Fibroblast of skin of left quadriceps (primary cell): ENCODE results near the gene BANF2.

Experiments
- DNase-seq, 2 experiments: peaks; one replicate each; pipeline ENCODE4 v3.0.0-alpha.2; 2013; ENCODE audit warnings: low read depth in 2 of 2

BANF2 gene

DNA sequence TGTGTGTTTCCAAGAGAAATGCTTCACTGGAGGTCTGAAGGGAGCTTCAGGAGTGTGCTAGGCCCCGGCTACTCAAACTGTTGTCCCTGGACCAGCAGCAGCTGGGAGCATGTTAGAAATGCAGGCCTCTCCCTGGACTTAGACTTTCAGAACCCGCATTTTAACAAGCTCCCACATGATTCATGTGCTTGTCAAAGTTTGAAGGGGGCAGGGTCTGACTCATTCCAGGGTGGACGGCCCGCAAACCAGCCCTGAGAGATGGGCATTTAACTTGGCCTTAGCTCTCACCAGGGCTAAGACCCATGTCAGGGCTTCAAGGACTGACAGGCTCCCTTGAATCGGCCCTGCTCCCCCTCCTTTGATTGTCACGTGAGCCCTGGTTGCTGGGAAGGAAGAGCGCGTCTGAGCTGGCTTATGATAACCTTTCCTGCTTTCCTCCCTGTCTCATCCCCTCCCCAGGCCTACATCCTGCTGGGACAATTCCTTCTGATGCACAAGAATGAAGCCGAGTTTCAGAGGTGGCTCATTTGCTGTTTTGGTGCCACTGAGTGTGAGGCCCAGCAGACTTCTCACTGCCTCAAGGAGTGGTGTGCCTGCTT lies 35.5 kb downstream of the BANF2 start:
- peak; percentile 8 to 11 for DNase-seq

GRCh38 chr20:17735959-17736621 lies 36.3 kb downstream of the BANF2 start:
- DNase-seq = no peak

DNA sequence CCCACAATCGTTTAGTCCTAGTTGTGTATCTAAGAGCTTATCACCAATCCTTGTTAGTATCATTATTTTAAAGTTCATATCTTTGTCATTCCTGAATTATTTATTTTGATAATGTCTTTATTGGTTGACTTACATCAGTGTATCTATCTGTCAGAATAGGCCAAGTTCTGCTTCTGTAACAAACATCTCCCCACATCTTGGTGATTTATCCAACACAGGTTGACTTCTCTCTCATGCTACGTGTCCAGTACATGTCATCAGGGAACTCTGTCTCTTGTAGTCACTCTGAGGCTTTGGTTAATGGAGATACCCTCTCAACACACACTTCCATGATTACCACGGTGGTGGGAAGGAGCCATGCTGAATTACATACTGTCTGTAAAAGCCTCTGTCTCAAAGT lies 38.4 kb downstream of the BANF2 start:
- DNase-seq = no peak

- DNase-seq = no peak
Observed at GRCh38 chr20:17741220-17741619, 41.5 kb downstream of the BANF2 start.

- no peak for DNase-seq
Observed at GRCh38 chr20:17742731-17743130, 43.0 kb downstream of the BANF2 start.

DNA sequence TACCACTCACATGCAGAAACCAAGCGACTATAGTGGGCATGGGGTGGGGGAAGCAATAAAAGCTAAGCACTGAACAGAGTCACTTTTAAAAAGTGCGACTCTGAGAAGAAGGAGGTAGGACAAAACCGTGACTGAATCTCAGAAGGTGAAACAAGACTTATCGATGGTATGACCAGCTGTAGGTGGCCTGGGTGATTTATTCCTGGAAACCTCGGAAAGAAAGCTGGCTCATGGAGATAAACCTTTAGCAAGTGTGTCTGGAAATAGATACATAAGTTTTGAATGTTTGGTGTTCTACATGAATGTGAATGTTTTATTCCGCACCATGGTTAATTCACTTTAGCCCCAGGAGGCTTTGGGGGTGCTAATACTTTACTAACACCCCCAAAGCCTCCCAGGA lies 43.9 kb downstream of the BANF2 start:
- no peak for DNase-seq

- peak; percentile 40 to 47 for DNase-seq
Observed at GRCh38 chr20:17747431-17747846, 47.7 kb downstream of the BANF2 start.

DNA sequence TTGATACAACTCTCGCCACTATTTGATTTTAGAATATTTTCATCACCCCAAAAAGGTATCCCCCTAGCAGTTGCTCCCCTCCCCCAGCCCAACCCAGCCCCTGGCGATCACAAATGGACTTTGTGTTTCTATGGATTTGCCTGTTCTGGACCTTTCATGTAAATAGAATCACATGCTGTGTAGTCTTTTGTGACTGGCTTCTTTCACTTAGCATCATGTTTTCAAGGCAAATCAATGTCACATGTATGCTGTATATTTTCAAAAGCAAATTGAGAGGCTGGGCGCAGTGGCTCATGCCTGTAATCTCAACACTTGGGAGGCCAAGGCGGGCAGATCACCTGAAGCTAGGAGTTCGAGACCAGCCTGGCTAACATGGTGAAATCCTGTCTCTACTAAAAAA lies 48.5 kb downstream of the BANF2 start:
- no peak for DNase-seq

GRCh38 chr20:17749626-17749977 lies 49.8 kb downstream of the BANF2 start:
- DNase-seq = no peak

DNA sequence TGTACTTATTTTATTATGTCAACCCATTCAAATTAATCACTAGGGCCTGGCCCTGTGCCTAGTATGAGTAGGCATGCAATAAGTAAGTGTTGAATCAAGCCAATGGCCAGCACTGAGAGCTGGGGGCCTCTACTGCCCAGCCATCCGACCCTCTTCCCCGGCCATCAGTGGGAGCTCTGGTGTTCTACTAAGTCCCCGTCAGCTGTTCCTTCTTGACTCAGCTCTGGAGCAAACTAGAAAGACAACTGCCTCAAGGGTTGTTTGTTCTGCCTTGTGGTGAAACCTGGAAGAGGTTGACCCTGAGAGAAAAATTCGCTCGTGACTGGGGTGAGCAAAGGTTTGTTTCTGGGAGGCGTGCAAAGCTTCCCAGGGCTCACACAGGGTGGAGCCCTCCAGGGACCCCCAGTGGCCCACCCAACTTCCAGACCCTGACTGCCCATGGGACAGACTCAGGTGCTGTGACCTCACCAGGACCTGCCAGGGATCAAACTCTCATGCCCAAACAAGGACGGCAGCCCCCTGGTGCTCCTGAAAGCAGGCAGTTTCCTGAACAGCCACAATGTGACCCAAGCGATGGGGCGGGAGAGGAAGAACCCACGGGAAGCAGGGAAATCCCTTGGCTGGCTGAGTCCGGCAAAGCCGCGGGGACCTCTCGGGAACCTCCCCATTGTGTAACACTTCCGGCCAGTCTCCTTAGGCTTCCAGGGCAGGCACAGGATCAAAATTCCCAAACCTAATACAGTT lies 50.4 kb downstream of the BANF2 start:
- DNase-seq = no peak

DNA sequence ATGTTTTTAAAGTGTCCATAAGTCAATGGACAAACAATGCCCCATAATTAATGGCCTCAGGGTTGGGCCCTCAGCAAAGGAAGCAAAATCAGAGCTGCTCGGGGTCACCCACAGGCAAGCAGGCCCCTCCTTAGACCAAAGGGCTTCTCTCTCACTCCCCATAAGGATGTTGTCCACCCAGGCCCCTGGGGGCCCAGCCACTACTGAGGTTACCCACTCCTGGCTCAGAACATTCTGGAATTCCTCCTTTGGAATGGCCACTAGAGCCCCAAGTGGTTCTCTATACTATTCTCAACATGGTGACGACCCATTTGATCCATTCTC lies 50.9 kb downstream of the BANF2 start:
- DNase-seq = no peak

DNA sequence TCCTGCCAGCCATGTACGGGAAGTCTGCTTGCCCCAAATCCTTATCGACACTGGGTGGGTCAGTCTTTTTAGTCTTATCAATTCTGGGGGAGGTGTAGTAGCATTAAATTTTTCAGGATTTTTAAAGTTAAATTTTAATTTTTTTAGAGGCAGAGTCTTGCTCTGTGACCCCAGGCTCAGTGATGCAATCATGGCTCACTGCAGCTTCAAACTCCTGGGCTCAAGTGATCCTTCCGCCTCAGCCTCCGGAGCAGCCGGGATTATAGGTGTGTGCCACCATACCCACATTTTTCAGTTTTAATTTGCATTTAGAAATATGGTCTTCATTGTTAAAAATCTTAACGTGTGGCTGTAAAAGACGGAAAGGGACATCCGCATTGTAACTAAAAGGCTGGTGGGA lies 51.9 kb downstream of the BANF2 start:
- DNase-seq = no peak

DNA sequence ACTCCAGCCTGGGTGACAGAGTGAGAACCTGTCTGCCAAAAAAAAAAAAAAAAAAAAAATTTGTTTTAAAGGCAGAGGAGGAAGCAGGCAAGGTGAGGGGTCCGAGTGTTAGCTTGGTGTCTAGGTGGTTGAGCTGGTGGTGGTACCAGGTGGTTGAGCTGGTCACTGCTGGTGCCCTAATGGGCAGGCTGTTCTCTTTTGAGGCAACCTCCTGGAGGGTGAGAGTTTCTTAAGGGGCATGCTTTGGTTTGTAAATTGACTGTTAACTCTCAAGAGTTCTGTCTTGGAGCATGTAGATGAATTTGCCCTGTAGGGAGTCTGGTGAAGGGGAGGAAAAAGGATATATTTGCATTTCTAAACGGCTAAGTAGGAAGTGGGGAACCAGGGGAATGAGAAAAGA lies 52.7 kb downstream of the BANF2 start:
- no peak for DNase-seq

GRCh38 chr20:17753516-17753915 lies 53.8 kb downstream of the BANF2 start:
- no peak for DNase-seq

- no peak for DNase-seq
Observed at GRCh38 chr20:17756529-17756928, 56.8 kb downstream of the BANF2 start.

- no peak for DNase-seq
Observed at GRCh38 chr20:17757496-17757895, 57.7 kb downstream of the BANF2 start.

DNA sequence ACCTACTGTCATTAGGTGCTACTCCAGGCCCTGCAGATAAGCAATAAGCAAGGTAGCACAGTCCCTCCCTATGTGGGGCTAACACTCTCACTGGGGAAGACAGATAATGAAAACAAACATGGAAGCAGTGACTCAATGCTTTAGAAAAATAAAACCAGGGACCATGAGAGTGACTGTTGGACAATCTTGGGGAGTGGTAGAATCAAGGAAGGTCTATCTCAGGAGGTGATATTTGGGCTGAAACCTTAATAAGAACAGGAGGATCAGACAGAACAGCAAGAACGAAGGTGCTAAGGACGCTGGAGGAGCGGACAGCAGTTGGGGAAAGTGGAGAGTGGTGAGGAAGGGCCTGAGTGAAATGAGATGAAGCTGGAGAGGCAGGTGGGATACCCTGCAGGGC lies 58.2 kb downstream of the BANF2 start:
- no peak for DNase-seq

DNA sequence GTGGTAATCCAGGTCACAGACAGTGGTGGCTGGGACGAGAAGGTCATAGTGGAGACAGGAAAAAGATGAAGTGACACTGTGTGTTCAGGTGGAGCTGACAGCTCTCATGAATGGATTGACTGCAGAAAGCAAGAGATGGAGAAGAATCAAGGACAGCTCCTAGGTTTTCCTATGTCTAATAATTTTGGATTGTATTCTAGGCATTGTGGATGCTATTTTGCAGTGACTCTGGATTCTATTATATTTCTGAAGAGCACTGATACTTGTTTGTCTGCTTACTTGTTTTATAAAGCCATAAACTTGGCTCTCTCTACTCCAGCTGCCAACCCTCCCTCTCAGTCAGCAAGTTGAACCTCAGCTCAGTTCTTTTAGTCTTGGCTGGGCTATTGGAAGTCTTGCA lies 58.7 kb downstream of the BANF2 start:
- no peak for DNase-seq

GRCh38 chr20:17759449-17759848 lies 59.7 kb downstream of the BANF2 start:
- DNase-seq = no peak

DNA sequence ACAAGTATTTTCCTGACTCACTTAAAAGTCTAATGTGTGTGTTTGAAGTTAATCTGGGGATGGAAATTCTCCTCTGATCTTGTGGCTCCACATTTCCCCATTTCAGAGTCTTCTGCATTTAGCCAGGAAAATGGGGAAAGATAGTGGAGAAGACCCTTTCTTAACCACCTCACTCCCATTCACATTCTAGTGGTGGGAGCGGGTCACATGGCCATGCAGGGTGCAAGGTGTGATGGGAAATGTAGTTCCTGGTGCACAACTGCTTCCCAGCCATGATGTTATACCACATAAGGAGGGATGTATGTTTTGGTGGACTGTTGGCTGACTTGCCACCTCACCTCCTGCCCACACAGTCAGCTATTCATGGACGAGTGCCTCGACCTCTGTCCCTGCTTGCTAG lies 61.8 kb downstream of the BANF2 start:
- no peak for DNase-seq

DNA sequence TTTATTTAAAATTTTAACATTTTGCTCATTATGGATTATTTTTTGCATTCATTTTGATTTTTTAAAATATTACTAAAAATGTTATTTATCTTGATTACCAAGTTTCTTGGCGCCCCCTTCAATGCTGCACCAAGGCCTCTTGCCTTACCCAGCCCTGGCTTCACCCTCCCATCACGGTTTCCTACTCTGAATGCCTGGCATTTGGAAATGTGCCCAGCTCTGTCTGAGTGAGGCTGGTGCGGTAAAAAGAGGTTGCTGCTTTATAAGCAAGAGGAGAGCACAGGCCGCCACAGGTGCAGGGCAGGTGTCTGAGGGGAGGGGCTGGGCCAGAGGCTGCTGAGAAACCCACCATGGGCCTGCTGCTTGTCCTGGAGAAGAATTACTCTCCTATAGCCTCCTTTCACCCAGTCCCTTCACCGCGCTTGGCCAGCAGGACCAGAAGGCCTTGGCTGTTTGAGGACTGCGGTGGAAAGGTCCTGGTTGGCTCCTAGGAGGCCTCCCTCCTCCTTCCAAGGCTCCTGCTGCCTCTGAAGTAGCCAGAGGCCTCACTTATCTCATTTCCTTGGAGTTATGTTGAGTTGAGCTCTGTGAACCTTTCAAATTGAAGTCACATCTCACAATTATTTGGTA lies 62.6 kb downstream of the BANF2 start:
- DNase-seq = no peak

- DNase-seq = no peak
Observed at GRCh38 chr20:17762873-17763557, 63.2 kb downstream of the BANF2 start.
